ENCODE measurements around the gene MTARC1.

DNA sequence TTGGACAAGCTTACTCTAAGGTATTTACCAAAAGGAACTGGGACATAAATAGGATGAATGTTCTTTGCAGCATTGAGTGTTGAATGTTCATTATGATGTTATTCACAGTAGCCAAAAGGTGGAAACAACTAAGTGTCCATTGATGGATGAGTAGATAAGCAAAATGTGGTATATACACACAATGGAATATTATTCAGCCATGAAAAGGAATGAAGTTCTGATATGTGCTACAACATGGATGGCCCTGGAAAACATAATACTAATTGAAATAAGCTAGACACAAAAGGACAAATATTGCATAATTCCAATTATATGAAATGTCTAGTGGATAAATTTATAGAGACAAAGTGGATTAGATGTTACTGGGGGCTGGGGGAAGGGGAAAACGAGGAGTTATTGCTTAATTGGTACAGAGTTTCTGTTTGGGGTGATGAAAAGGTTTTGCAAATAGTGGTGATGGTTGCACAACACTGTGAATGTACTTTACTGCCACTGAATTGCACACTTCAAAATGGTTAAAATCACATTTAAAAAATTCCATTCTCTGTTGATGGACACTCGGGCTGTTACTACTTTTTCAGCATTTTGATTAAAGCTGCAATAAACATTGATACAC, 2.9 kb downstream of the MTARC1 start:
- TF ChIP-seq, protein P1, sequence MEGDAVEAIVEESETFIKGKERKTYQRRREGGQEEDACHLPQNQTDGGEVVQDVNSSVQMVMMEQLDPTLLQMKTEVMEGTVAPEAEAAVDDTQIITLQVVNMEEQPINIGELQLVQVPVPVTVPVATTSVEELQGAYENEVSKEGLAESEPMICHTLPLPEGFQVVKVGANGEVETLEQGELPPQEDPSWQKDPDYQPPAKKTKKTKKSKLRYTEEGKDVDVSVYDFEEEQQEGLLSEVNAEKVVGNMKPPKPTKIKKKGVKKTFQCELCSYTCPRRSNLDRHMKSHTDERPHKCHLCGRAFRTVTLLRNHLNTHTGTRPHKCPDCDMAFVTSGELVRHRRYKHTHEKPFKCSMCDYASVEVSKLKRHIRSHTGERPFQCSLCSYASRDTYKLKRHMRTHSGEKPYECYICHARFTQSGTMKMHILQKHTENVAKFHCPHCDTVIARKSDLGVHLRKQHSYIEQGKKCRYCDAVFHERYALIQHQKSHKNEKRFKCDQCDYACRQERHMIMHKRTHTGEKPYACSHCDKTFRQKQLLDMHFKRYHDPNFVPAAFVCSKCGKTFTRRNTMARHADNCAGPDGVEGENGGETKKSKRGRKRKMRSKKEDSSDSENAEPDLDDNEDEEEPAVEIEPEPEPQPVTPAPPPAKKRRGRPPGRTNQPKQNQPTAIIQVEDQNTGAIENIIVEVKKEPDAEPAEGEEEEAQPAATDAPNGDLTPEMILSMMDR (IDR thresholded peaks at IDR 0.05 in 2 of 3, conservative IDR thresholded peaks at IDR 0.05 in 1 of 3; ENCODE audit: insufficient read depth in 2 of 3, low read depth in 1 of 3, low read length in 3 of 3): no peak
- TF ChIP-seq, protein P2, sequence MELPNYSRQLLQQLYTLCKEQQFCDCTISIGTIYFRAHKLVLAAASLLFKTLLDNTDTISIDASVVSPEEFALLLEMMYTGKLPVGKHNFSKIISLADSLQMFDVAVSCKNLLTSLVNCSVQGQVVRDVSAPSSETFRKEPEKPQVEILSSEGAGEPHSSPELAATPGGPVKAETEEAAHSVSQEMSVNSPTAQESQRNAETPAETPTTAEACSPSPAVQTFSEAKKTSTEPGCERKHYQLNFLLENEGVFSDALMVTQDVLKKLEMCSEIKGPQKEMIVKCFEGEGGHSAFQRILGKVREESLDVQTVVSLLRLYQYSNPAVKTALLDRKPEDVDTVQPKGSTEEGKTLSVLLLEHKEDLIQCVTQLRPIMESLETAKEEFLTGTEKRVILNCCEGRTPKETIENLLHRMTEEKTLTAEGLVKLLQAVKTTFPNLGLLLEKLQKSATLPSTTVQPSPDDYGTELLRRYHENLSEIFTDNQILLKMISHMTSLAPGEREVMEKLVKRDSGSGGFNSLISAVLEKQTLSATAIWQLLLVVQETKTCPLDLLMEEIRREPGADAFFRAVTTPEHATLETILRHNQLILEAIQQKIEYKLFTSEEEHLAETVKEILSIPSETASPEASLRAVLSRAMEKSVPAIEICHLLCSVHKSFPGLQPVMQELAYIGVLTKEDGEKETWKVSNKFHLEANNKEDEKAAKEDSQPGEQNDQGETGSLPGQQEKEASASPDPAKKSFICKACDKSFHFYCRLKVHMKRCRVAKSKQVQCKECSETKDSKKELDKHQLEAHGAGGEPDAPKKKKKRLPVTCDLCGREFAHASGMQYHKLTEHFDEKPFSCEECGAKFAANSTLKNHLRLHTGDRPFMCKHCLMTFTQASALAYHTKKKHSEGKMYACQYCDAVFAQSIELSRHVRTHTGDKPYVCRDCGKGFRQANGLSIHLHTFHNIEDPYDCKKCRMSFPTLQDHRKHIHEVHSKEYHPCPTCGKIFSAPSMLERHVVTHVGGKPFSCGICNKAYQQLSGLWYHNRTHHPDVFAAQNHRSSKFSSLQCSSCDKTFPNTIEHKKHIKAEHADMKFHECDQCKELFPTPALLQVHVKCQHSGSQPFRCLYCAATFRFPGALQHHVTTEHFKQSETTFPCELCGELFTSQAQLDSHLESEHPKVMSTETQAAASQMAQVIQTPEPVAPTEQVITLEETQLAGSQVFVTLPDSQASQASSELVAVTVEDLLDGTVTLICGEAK (IDR thresholded peaks at IDR 0.05): no peak
- TF ChIP-seq, protein P2 (CRISPR knock-in tag; IDR thresholded peaks at IDR 0.05): no peak
- TF ChIP-seq, protein P3, sequence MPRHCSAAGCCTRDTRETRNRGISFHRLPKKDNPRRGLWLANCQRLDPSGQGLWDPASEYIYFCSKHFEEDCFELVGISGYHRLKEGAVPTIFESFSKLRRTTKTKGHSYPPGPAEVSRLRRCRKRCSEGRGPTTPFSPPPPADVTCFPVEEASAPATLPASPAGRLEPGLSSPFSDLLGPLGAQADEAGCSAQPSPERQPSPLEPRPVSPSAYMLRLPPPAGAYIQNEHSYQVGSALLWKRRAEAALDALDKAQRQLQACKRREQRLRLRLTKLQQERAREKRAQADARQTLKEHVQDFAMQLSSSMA (CRISPR knock-in tag; IDR thresholded peaks at IDR 0.05): no peak
- TF ChIP-seq CHD2 (IDR thresholded peaks at IDR 0.05; ENCODE audit: low read depth, low read length) (no peak), SPI1 (IDR thresholded peaks at IDR 0.05; ENCODE audit: borderline replicate concordance, low read depth, low read length) (no peak), CBX5 (IDR thresholded peaks at IDR 0.05; ENCODE audit: borderline replicate concordance, low read depth) (no peak)
